NCI-H2196 (cell line): Measurements from ENCODE around the gene CNDP1.

Experiments
- DNase-seq: peaks from one replicate; lab custom pipeline; 2025; ENCODE audit not compliant: unreplicated experiment; lab: John Stamatoyannopoulos, UW

Gene CNDP1

DNA sequence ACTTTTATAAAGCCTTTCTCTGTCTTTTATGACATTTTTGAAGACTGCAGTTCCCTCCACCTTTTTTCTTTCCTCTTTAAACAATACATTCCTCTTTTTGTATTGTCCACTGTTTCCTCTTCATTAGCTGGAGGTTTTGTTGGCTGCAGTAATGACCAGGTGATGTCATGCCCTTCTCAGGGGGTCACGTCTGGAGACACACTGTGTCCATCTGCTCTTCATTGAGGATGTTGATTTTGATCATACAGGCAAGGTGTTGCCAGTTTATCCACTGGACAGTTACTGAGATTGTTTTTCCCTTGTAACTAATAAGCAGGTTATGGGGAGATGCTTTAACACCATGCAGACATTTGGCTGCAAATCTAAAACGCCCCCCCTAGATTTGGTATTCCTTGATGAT is 83.2 kb downstream of the CNDP1 start:
- DNase-seq = no peak

DNA sequence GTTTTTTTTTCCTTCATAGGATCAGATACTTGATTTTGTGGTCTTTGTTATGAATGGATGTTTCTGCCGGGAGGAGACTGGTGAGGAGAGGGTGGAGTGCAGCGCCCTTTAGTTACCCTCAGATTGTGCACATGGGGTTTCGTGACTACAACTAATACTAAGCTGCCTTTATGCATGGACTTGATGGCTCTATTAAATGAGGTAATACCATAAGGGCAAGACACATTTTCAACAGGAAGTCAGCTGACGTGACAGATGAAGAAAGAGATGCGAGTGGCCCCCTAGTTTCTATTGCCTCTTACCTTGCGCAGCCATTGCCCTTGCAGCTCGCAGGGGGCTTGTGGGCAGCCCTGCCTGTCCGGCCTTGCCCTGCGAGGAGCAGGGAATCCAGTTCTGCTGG is 87.8 kb downstream of the CNDP1 start:
- DNase-seq = no peak

DNA sequence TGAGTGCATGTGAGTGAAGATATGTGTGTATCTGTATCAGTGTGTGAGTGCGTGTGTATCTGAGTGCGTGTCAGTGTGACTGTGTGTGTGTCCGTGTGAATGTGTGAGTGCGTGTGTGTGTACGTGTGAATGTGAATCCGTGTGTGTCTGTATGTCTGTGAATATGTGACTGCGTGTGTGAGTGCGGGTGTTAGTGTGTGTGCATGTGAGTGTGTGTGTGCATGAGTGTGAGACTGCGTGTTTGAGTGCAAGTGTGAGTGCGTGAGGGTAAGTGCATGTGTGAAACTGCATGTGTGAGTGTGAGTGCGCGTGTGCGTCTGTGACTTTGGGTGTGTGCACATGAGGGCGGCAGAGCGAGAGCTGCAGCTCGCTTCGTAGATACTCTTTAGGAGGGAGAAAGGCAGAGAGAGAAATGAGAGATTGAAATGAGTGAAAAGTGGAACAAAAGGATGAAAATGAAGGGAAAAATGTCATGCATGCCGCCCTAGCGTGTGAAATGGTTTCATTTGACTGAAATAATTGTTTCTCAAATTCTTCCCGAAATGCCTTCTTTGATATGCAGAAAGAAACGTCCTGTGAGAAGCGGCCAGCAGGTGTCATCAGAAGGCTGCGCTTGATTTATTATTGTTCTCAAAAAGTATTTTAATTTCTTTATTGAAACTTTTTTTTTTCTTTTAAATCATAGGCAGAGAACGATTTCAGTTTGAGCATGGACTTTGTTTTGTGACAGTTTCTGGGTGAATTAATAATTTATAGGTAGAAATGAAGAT is 88.9 kb downstream of the CNDP1 start:
- DNase-seq = no peak

DNA sequence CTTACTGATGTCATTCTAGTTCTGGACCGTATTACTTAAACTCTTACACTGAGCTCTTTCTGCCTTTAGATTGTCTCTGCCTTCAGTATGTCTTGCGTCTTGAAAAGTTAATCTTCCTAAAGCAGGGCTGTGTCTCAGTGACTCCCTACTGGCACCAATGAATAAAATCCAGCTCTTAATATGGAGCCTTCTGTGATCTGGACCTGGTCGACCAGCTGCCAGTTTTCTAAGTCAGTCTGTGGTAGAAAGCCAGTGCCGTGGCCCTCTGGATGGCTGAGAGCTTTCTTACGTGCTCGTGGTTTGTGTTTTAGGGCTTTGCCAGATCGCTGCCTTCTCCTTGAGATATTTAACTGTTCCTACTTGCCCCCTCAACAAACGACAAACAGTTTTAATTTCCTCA is 90.2 kb downstream of the CNDP1 start:
- DNase-seq = no peak

DNA sequence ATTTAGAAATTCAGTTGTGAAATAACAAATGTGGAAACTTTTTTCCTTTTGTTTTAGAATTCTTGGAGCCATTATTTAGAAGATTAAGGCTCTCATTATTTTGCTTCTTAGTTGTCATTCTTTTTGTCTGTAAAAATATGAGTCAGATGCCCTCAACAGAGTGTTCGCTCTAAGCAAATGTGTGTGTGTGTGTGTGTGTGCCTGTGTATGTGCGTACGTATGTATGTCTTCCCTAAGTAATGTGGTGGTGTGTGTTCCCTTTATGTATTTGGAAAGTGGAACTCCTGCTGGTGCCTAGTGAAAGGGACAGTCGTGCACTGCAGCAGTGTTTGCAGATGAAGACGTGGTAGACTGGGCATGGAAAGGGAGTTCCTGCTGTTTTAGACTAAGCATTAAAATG is 90.9 kb downstream of the CNDP1 start:
- DNase-seq = no peak

DNA sequence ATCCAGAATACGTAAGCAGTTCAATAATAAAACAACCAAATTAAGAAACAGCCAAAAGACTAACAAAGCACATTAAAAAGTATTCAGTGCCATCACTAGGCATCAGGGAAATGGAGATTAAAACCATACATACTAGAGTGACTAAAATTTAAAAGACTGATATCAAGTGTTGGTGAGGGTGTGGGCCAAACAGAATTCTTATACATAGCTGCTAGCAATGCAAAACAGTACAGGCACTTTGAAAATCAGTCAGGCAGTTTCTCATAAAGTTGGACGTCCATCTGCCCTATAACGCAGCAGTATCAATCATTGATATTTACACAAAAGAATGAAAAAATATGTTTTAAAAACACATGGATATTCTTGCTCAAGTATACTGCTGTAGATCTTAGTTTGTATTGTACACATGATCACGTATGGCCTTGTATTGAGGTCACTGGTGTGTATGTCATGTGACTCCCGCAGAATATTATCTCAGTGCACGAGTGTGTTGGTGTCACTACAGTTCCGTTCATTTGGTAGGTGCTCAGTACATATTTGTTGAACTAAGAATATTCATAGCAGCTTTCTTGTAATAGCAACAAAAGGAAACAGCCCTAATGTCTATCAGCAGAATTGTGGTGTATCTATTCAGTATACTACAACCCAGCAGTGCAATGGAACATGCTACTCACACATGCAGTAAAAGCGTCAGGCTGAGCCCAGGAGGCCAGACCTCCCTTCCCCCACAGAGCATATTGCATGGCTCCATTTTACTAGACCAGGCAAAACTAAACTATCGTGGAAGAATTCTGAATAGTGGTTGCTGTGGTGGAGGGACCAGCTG is 92.0 kb downstream of the CNDP1 start:
- DNase-seq = no peak

DNA sequence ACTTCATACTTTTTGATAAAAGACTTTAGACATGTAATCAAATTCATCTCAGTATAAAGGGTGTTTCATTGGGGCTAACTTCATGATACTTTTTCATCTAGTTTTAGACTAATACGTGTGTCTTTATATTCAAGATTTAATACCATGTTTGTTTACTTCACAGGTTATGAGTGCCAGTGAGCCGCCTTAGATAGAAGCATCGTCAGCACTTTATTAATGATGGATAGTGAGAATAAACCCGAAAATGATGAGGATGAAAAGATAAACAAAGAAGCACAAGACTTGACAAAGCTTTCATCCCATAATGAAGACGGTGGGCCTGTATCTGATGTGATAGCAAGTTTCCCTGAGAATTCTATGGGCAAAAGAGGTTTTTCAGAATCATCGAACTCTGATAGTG is 96.5 kb downstream of the CNDP1 start:
- DNase-seq = no peak

DNA sequence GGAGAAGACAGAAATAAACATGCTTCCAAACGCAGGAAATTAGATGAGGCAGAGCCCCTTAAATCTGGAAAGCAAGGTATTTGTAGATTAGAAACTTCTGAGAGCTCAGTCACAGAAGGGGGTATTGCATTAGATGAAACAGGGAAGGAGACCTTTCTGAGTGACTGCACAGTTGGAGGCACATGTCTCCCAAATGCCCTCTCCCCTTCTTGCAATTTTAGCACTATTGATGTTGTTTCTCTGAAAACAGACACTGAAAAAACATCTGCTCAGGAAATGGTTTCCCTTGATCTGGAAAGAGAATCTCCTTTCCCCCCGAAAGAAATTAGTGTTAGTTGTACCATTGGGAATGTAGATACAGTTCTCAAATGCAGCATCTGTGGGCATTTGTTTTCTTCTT is 96.9 kb downstream of the CNDP1 start:
- DNase-seq = no peak

DNA sequence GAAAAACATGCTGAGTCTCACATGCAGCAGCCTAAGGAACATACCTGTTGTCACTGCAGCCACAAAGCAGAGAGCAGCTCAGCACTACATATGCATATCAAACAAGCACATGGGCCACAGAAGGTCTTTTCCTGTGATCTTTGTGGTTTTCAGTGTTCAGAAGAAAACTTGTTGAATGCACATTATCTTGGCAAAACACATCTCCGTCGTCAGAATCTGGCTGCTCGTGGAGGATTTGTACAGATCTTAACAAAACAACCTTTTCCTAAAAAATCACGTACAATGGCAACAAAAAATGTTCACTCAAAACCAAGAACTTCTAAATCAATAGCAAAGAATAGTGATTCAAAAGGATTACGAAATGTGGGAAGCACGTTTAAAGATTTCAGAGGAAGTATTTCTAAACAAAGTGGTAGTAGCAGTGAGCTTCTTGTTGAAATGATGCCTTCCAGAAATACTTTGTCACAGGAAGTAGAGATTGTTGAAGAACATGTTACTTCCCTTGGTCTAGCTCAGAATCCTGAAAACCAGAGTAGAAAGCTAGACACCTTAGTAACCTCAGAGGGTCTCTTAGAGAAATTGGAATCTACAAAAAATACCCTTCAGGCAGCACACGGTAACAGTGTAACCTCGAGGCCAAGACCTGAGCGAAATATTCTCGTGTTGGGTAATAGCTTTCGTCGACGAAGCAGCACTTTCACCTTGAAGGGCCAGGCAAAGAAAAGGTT is 97.5 kb downstream of the CNDP1 start:
- DNase-seq = no peak

DNA sequence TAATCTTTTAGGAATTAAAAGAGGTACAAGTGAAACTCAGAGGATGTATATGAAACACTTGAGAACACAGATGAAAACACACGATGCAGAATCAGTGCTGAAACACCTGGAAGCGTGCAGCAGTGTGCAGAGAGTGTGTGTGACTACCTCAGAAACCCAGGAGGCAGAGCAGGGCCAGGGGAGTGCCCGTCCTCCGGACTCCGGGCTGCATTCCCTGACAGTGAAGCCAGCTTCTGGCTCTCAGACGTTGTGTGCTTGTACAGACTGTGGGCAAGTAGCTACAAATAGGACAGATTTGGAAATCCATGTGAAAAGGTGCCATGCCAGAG is 98.0 kb downstream of the CNDP1 start:
- DNase-seq = no peak

DNA sequence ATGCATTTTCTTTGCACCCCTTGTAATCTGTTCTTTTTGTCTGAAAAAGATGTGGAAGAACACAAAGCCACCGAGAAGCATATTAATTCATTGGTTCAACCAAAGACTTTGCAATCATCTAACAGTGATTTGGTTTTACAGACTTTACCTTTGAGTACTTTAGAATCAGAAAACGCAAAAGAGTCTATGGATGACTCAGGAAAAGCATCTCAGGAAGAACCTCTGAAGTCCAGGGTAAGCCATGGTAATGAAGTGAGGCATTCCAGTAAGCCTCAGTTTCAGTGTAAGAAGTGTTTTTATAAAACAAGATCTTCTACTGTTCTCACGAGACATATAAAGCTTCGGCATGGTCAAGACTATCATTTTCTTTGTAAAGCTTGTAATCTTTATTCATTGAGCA is 98.6 kb downstream of the CNDP1 start:
- no peak for DNase-seq

DNA sequence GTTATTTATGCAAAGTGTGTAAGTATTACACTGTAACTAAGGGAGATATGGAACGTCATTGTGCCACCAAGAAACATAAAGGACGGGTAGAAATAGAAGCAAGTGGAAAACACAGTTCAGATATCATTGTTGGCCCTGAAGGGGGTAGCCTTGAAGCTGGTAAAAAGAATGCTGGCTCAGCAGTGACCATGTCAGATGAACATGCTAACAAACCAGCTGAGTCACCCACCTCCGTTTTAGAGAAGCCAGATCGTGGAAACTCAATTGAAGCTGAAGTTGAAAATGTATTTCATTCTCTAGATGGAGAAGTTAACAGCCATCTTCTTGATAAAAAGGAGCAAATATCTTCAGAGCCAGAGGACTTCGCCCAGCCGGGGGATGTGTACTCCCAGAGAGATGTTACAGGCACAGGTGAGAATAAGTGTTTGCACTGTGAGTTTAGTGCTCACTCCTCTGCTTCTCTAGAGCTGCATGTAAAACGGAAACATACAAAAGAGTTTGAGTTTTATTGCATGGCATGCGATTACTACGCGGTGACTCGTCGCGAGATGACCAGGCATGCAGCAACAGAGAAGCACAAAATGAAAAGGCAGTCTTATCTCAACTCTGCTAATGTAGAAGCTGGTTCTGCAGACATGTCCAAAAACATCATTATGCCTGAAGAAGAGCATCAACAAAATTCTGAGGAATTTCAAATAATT is 99.5 kb downstream of the CNDP1 start:
- no peak for DNase-seq

DNA sequence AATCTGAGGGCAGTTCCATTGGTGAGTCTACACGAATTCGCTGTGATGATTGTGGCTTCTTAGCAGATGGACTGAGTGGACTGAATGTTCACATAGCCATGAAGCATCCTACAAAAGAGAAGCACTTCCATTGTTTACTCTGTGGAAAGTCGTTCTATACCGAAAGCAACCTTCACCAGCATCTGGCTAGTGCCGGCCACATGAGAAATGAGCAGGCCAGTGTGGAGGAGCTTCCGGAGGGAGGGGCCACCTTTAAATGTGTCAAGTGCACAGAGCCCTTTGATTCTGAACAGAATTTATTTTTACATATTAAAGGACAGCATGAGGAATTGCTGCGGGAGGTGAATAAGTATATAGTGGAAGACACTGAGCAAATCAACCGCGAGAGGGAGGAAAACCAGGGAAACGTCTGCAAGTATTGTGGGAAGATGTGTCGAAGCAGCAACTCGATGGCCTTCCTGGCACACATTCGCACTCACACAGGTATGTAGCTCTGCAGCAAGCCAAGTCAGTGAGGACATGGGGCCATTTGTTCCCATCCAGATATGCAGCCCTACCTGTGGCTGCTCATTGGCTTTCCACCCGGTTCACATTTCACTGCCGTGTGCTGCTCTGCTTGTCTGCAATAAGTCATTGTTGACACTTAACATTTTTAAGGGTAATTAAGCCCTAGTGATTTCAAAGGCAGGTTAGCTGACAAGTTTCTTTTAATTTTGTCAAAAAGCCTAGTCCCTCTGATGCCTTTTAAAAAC is 101.1 kb downstream of the CNDP1 start:
- DNase-seq = no peak
